B cell (primary cell): Measurements from ENCODE around the gene CBL. TPM values are rescaled to one million over a fixed set of nuclear protein-coding genes. Genes with fewer than 3 reads are reported as not detected.

Experiments
- ATAC-seq: fragments of 200-7000 bp; cut with Tn5 transposase; one replicate; pipeline ENCODE4 v1.10.0; 2021; ENCODE audit warnings: low read depth, mild to moderate bottlenecking, moderate number of reproducible peaks, moderate library complexity
- CTCF ChIA-PET: fragments of 350-600 bp; sonication (Branson Sonifier 250); formaldehyde crosslinking; loops from one replicate; lab custom pipeline; 2021; ENCODE audit warnings: antibody characterized with exemption, inconsistent platforms; lab: Charles Lee
- POLR2A ChIA-PET: fragments of 350-600 bp; sonication (Branson Sonifier 250); formaldehyde crosslinking; loops from one replicate; lab custom pipeline; 2021; ENCODE audit warnings: antibody characterized with exemption; lab: Charles Lee
- DNase-seq: peaks from one replicate; pipeline ENCODE4 v3.0.0; 2013
- H2AFZ ChIP-seq: 2 replicates; pipeline ENCODE4 v1.6.1; 2012; ENCODE audit warnings: mild to moderate bottlenecking, low read depth, low read length; ENCODE audit not compliant: insufficient read depth, poor library complexity, severe bottlenecking
- H3K27ac ChIP-seq, 2 donors: 1 replicate in 1 of 2; 2 replicates in 1 of 2; pipeline ENCODE4 v1.5.1; 2012 to 2013; ENCODE audit warnings: low read length in 2 of 2, mild to moderate bottlenecking in 2 of 2, moderate library complexity in 1 of 2
- H3K27me3 ChIP-seq, 4 experiments: fragments of 200-600 bp in 1 of 4; sonication (generic) in 1 of 4; replicated peaks in 1 of 4; 1 replicate in 2 of 4; 2 replicates in 2 of 4; pipeline versions ENCODE4 v1.6.1 to v1.7.0; 2013 to 2016; ENCODE audit warnings: low read length in 3 of 4, mild to moderate bottlenecking in 2 of 4, mixed read lengths in 1 of 4, moderate library complexity in 1 of 4; ENCODE audit not compliant: insufficient read depth in 4 of 4, control insufficient read depth in 3 of 4; ENCODE audit errors: control extremely low read depth in 1 of 4
- H3K36me3 ChIP-seq, 2 experiments: replicated peaks in 1 of 2; 1 replicate in 1 of 2; 2 replicates in 1 of 2; pipeline versions ENCODE4 v1.6.1 to v1.7.1; 2013; ENCODE audit warnings: low read length in 1 of 2; ENCODE audit not compliant: insufficient read depth in 2 of 2, control insufficient read depth in 1 of 2; ENCODE audit errors: control extremely low read depth in 1 of 2, extremely low read depth in 1 of 2
- H3K4me1 ChIP-seq, 2 donors: fragments of 200-600 bp in 1 of 2; sonication (generic) in 1 of 2; 1 replicate in 1 of 2; 2 replicates in 1 of 2; pipeline versions ENCODE4 v1.5.1 to v1.6.1; 2013 to 2017; ENCODE audit warnings: low read length in 2 of 2; ENCODE audit not compliant: control insufficient read depth in 2 of 2, insufficient read depth in 2 of 2
- H3K4me2 ChIP-seq: replicated peaks from 2 replicates; pipeline ENCODE3; 2012; ENCODE audit warnings: mild to moderate bottlenecking, low read depth, low read length; ENCODE audit not compliant: poor library complexity, severe bottlenecking
- H3K4me3 ChIP-seq, 5 experiments: fragments of 200-600 bp in 1 of 5; sonication (generic) in 1 of 5; 1 replicate in 3 of 5; 2 replicates in 2 of 5; pipeline versions ENCODE4 v1.5.1 to v1.7.0; 2011 to 2016; ENCODE audit warnings: low read length in 4 of 5, mild to moderate bottlenecking in 4 of 5, low read depth in 2 of 5, control low read depth in 1 of 5, moderate library complexity in 1 of 5; ENCODE audit not compliant: insufficient read depth in 1 of 5; ENCODE audit errors: control extremely low read depth in 1 of 5, extremely low read depth in 1 of 5
- H3K79me2 ChIP-seq: fragments of 200-600 bp; sonication (generic); one replicate; pipeline ENCODE4 v1.6.0; 2016; ENCODE audit warnings: low read length; ENCODE audit not compliant: control insufficient read depth, insufficient read depth
- H3K9ac ChIP-seq: fragments of 200-600 bp; sonication (generic); 2 replicates; pipeline ENCODE4 v1.6.1; 2017; ENCODE audit warnings: mild to moderate bottlenecking, low read length, moderate library complexity
- H3K9me3 ChIP-seq, 3 donors: one replicate each; pipeline versions ENCODE4 v1.6.1 to v1.7.1; 2013; ENCODE audit warnings: low read length in 2 of 3; ENCODE audit not compliant: control insufficient read depth in 2 of 3, insufficient read depth in 1 of 3; ENCODE audit errors: control extremely low read depth in 1 of 3
- H4K20me1 ChIP-seq: 2 replicates; pipeline ENCODE4 v1.6.0; 2012; ENCODE audit warnings: mild to moderate bottlenecking, low read length; ENCODE audit not compliant: insufficient read depth, control insufficient read depth, poor library complexity, severe bottlenecking
- H3K27ac Mint-ChIP-seq: one replicate; pipeline ENCODE4 v1.8.0; 2021; ENCODE audit warnings: mixed read lengths
- H3K27me3 Mint-ChIP-seq: one replicate; pipeline ENCODE4 v1.8.0; 2021; ENCODE audit warnings: mixed read lengths
- H3K4me1 Mint-ChIP-seq: one replicate; pipeline ENCODE4 v1.8.0; 2021; ENCODE audit warnings: mixed read lengths
- H3K4me3 Mint-ChIP-seq: one replicate; pipeline ENCODE4 v1.8.0; 2021; ENCODE audit warnings: mixed read lengths
- H3K9me3 Mint-ChIP-seq: one replicate; pipeline ENCODE4 v1.8.0; 2022; ENCODE audit warnings: mixed read lengths; ENCODE audit not compliant: insufficient read depth
- EZH2 ChIP-seq: IDR thresholded peaks from 2 replicates; pipeline ENCODE4 v1.6.1; 2012; ENCODE audit warnings: borderline replicate concordance, low read depth, mild to moderate bottlenecking, moderate library complexity, low read length; ENCODE audit not compliant: insufficient read depth, poor library complexity, severe bottlenecking
- WGBS: methylation state at CpG from one replicate; pipeline ENCODE4 v1.1.5; 2013; ENCODE audit warnings: missing lambda C conversion rate; ENCODE audit not compliant: insufficient coverage; 5-methylcytosine and 5-hydroxymethylcytosine counted together
- intact Hi-C: fragments of 100-400 bp; cut with micrococcal nuclease; formaldehyde crosslinking; loops from one replicate; pipeline ENCODE4 v1.10.0; 2022
- polyA plus RNA-seq: library from polyadenylated mRNA; depleted of rRNA; stranded (reverse); fragments of >200 nt; gene quantifications from 2 replicates; pipeline ENCODE4 v1.2.3, GENCODE V29; 2012
- total RNA-seq, 2 donors: library from RNA; stranded (reverse); fragments of 120-200 nt in 1 of 2; gene quantifications; 1 replicate in 1 of 2; 2 replicates in 1 of 2; pipeline versions ENCODE4 v1.2.3 to v1.2.4, GENCODE V29; 2013 to 2022
- TF ChIP-seq, protein P1 (sequence below): fragments of 200-600 bp; IDR thresholded peaks from one replicate; pipeline ENCODE4 v1.8.0; 2022; ENCODE audit warnings: antibody characterized with exemption, mild to moderate bottlenecking

The CBL gene
- total and polyA plus RNA-seq, 2 donors (not counting 1 experiment from before 2014, with no cell fraction given) = 11.7 to 35.2 TPM

DNA sequence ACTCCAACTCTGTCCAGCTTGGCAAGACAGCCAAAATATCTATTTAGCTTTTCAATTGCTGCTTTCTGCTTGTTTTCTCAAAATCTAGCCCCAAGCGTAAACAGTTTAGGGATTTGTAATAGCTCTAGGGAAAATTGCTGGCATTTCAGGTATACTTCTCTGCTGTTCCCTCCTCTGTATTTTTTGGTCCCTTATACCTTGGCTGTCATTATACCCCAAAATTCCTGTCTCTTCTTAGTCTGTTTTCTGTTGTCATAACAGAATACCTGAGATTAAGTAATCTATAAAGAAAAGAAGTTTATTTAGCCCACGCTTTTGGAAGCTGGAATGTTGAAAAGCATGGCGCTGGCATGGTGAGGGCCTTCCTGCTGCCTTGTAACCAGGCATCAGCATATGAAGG, 87.3 kb downstream of the CBL start:
- CTCF ChIA-PET = no interaction called here
- ATAC-seq (no peak), DNase-seq (no peak)
- no peaks in the 10 kb centered on the region for H3K27me3 Mint-ChIP-seq
- POLR2A ChIA-PET = no interaction called here
- Histone ChIP-seq H3K36me3 (peaks cover 16 to 56% of the 10 kb centered on the region in 2 experiments), H3K4me1 (no peaks in the 10 kb centered on the region), H3K9me3 (peaks cover 0 to 13% (median 6%) of the 10 kb centered on the region in 3 donors), H3K27me3 (no peaks in the 10 kb centered on the region), H3K4me3 (no peak overlapping the region), H3K79me2 (no peaks in the 10 kb centered on the region), H2AFZ (no peak overlapping the region), H4K20me1 (peaks cover 6% of the 10 kb centered on the region), H3K4me2 (no peak overlapping the region), H3K9ac (no peak overlapping the region), H3K27ac (no peak overlapping the region)
- H3K9me3 Mint-ChIP-seq = no peaks in the 10 kb centered on the region
- no peak overlapping the region for H3K4me3 Mint-ChIP-seq
- TF ChIP-seq EZH2 = no peak
- TF ChIP-seq, protein P1, sequence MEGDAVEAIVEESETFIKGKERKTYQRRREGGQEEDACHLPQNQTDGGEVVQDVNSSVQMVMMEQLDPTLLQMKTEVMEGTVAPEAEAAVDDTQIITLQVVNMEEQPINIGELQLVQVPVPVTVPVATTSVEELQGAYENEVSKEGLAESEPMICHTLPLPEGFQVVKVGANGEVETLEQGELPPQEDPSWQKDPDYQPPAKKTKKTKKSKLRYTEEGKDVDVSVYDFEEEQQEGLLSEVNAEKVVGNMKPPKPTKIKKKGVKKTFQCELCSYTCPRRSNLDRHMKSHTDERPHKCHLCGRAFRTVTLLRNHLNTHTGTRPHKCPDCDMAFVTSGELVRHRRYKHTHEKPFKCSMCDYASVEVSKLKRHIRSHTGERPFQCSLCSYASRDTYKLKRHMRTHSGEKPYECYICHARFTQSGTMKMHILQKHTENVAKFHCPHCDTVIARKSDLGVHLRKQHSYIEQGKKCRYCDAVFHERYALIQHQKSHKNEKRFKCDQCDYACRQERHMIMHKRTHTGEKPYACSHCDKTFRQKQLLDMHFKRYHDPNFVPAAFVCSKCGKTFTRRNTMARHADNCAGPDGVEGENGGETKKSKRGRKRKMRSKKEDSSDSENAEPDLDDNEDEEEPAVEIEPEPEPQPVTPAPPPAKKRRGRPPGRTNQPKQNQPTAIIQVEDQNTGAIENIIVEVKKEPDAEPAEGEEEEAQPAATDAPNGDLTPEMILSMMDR = no peak
- H3K27ac Mint-ChIP-seq = no peak overlapping the region
- no peaks in the 10 kb centered on the region for H3K4me1 Mint-ChIP-seq
- 100% methylated on average over 2 of the region's 3 CpGs for WGBS
- intact Hi-C loops = no loop called here

DNA sequence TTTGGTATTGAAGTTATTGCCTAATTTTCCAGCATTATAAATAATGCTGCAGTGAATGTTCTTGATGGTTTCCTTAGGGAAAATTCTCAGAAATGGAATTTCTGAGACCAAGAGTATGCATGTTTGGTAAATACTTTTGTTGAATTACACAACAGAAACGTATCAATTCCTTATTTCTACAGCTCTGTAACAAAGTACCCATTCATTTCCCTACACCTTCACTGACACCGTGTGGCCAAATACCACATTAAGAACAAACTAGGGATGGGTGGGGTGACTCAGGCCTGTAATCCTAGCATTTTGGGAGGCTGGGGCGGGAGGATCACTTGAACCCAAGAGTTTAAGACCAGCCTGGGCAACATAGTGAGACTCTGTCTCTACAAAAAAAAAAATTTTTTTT, 89.0 kb downstream of the CBL start:
- ChIA-PET CTCF (no interaction called here), POLR2A (no interaction called here)
- H3K27me3 Mint-ChIP-seq = no peaks in the 10 kb centered on the region
- H3K79me2 ChIP-seq = no peaks in the 10 kb centered on the region
- no peak overlapping the region for H3K9ac ChIP-seq
- no peaks in the 10 kb centered on the region for H3K27me3 ChIP-seq
- ATAC-seq (no peak), DNase-seq (no peak)
- H3K9me3 Mint-ChIP-seq = no peaks in the 10 kb centered on the region
- no peak overlapping the region for H3K4me3 Mint-ChIP-seq
- TF ChIP-seq, protein P1 = no peak
- TF ChIP-seq EZH2 = no peak
- 50% methylated on average over 1 of the region's 3 CpGs for WGBS
- peaks cover 0 to 13% (median 6%) of the 10 kb centered on the region in 3 donors for H3K9me3 ChIP-seq
- no peaks in the 10 kb centered on the region for H3K4me1 ChIP-seq
- no peak overlapping the region for H3K27ac ChIP-seq
- peaks cover 6% of the 10 kb centered on the region for H4K20me1 ChIP-seq
- H3K36me3 ChIP-seq = peaks cover 22 to 61% of the 10 kb centered on the region in 2 experiments
- intact Hi-C loops = no loop called here
- no peak overlapping the region for H2AFZ ChIP-seq
- no peak overlapping the region for H3K4me2 ChIP-seq
- H3K27ac Mint-ChIP-seq = no peak overlapping the region
- H3K4me3 ChIP-seq = no peak overlapping the region
- no peaks in the 10 kb centered on the region for H3K4me1 Mint-ChIP-seq
